ENCODE data around the gene ZNF516. TPM values are rescaled to one million over a fixed set of nuclear protein-coding genes. Genes with fewer than 3 reads are reported as not detected.

The ZNF516 gene
- total RNA-seq, 1 experiment from 2014 or later = 22.6 TPM

DNA sequence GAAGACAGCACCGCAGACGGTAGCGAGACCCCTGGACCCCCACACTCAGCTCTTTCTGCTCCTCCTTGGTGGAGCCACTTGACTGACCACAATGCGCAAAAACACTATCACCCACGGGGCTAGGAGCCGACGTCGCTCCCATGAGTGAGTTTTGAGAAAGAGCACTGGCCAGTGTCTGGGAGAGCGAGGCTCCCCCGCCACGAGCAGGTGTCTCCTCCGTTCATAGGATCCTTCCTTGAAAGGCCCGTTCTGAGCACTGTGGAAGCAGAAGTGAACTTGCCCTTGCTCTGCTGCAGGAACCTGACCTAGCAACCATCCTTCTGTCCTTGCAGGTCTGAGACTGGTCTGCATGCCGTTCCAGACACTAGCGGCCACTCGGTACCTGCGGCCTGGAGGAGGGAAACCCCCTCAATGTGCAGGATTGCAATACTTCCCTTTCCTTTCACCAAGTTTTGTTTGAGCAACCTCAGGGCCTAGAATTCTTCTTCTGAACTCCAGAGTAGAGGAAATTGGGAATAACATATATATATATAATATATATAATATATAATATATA is 12.9 kb upstream of the ZNF516 start:
- H3K23ac ChIP-seq (ENCODE audit: insufficient read length, low read depth, low read length) = no peak overlapping the region
- H3K4me2 ChIP-seq (ENCODE audit: insufficient read depth, insufficient read length, low read length) = no peak overlapping the region
- Mint-ChIP-seq H3K27me3 (ENCODE audit: low read depth) (peaks cover 9% of the 10 kb centered on the region), H3K36me3 (ENCODE audit: insufficient read depth in 1 of 3, low read depth in 3 of 3) (no peaks in the 10 kb centered on the region; a peak in 1 of 7 replicates), H3K4me1 (peaks cover 14 to 16% of the 10 kb centered on the region in 2 experiments), H3K4me3 (no peak overlapping the region), H3K9me3 (no peaks in the 10 kb centered on the region), H3K27ac (no peak overlapping the region)
- H3K56ac ChIP-seq (ENCODE audit: insufficient read length, low read depth, low read length) = no peak overlapping the region
- no peaks in the 10 kb centered on the region for H3K79me2 ChIP-seq (ENCODE audit: insufficient read depth, low read length)
- no peak overlapping the region for H3K4ac ChIP-seq (ENCODE audit: low read depth, low read length)
- H4K91ac ChIP-seq (ENCODE audit: insufficient read length, low read depth, low read length) = no peak overlapping the region
- no peak overlapping the region for H2BK5ac ChIP-seq (ENCODE audit: insufficient read length, low read length)
- H3K18ac ChIP-seq (ENCODE audit: insufficient read length, low read depth, low read length) = no peak overlapping the region
- no peak for TF ChIP-seq CTCF (conservative IDR thresholded peaks at IDR 0.05)
- H2BK20ac ChIP-seq (ENCODE audit: low read depth, low read length, poor library complexity, severe bottlenecking) = no peak overlapping the region
- H3K4me1 ChIP-seq (ENCODE audit: insufficient read depth, low read length) = no peaks in the 10 kb centered on the region
- no peak overlapping the region for H2AK5ac ChIP-seq (ENCODE audit: insufficient read length, low read length)
- no peak overlapping the region for H2BK120ac ChIP-seq (ENCODE audit: low read depth, low read length, poor library complexity, severe bottlenecking)
- no peak overlapping the region; the same call in 1 of the 2 replicates for H3K14ac ChIP-seq (ENCODE audit: insufficient read depth, low read length)
- no peaks in the 10 kb centered on the region for H3K79me1 ChIP-seq (ENCODE audit: insufficient read depth, low read depth, low read length, poor library complexity, severe bottlenecking)
- no peak overlapping the region for H4K8ac ChIP-seq (replicated peaks; ENCODE audit: insufficient read length, low read depth, low read length)
- no peak overlapping the region for H3K27ac ChIP-seq (ENCODE audit: insufficient read length, low read depth, low read length)
- no peak overlapping the region for H2AFZ ChIP-seq (ENCODE audit: low read length)
- no peak overlapping the region for H3T11ph ChIP-seq (ENCODE audit: low read length)
- no peaks in the 10 kb centered on the region for H4K20me1 ChIP-seq (ENCODE audit: control insufficient read depth, insufficient read depth, insufficient read length)
- no peak overlapping the region for H2BK15ac ChIP-seq (ENCODE audit: low read depth, low read length)
- H3K23me2 ChIP-seq (ENCODE audit: insufficient read length, low read depth, low read length, poor library complexity, severe bottlenecking) = no peaks in the 10 kb centered on the region
- no peak overlapping the region for H4K5ac ChIP-seq (ENCODE audit: insufficient read length, low read depth, low read length)
- no peak overlapping the region for H3K9ac ChIP-seq (ENCODE audit: extremely low read depth, insufficient read length, low read length)
- WGBS (ENCODE audit: extremely low coverage, insufficient read length, low lambda C conversion rate) = no CpG with 5 or more reads among the region's 17 CpGs
- no peak for DNase-seq
- no peaks in the 10 kb centered on the region for H3K27me3 ChIP-seq (ENCODE audit: insufficient read depth, low read length)
- no peaks in the 10 kb centered on the region for H3K9me3 ChIP-seq (ENCODE audit: control insufficient read depth, low read depth, low read length)
- no peak overlapping the region for H2BK12ac ChIP-seq (ENCODE audit: insufficient read length, low read depth, low read length)

All from H9 (cell line).